HG03575 (cell line): ENCODE results near the gene THBS3.

Experiments used
- ATAC-seq: cut with Tn5 transposase; IDR thresholded peaks from one replicate; pipeline ENCODE4 v1.9.1; 2021; ENCODE audit not compliant: unreplicated experiment, insufficient number of reproducible peaks, low FRiP score; ENCODE audit errors: extremely low read depth

The THBS3 gene

DNA sequence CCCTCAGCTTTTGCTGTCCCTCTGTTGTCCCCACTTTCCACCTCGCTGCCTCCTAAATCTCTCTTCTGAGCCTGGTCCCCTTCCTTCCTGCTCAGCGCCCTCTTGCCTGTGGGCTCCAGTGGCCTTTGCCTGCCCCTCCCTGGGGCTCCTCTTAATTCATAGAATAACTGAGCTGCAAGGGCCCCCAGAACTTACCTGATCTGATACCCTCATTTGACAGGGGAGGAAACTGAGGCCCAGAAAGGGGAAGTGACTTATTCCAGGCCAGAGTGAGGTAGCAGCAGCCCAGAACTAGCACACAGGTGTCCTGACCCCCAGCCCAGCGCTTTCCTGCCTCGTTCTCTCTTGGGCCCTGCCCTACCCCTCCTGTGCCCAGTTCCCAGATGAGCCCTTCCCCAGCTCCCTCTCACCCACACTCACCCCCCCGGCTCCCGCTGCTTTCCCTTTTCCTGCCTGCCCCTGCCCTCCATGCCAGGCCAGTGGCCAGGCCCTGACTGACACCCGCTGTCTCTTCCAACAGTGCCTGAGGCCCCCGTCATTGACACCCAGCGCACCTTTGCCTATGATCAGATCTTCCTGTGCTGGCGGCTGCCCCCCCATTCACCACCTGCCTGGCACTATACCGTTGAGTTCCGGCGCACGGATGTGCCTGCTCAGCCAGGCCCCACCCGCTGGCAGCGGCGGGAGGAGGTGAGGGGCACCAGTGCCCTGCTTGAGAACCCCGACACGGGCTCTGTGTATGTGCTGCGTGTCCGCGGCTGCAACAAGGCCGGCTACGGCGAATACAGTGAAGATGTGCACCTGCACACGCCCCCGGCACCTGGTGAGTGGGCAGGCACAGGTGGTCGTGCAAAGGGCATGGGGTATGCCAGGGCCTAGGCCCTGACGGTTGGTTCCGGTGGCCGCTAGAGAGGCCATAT lies 28.3 kb downstream of the THBS3 start:
- ATAC-seq = no peak

GRCh38 chr1:155178441-155179111 lies 29.1 kb downstream of the THBS3 start:
- no peak for ATAC-seq

- no peak for ATAC-seq
These were observed 29.8 kb downstream of the THBS3 start for GRCh38 chr1:155177918-155178281.

DNA sequence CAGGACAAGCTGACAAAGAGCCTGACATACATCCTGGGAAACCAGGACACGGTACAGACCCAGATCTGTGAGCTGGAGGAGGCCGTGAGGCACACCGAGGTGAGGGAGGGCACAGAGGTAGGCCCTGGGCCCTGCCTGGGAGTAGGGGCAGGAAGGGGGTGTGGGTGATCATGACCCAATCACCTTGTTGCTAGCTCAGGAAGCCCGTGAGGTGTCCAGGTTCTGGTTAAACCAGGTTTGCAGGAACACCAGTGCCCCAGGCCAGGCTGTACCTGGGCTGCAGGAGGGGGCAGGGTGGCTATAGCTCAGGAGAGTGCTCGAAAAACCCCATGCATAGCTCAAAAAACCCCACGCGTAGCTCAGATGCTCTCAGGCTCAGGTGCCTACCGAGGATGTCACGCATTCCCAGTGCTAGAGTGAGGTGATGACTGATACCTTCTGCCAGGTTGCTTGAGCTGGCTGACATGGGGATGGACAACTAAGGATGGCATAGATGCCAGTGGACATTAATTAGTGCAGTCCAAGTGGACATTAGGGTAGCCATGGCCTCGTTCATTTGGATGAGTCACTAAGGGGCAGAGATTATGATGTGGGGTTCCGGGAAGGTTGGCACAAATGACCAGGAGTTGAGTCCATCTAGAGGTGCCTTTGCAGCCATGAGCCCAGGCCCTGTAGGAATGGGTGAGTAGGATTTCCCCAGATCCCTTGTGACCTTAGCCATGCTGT lies 30.3 kb downstream of the THBS3 start:
- no peak for ATAC-seq

GRCh38 chr1:155176544-155177071 lies 31.1 kb downstream of the THBS3 start:
- no peak for ATAC-seq

- no peak for ATAC-seq
These were observed 31.7 kb downstream of the THBS3 start for GRCh38 chr1:155175927-155176371.

DNA sequence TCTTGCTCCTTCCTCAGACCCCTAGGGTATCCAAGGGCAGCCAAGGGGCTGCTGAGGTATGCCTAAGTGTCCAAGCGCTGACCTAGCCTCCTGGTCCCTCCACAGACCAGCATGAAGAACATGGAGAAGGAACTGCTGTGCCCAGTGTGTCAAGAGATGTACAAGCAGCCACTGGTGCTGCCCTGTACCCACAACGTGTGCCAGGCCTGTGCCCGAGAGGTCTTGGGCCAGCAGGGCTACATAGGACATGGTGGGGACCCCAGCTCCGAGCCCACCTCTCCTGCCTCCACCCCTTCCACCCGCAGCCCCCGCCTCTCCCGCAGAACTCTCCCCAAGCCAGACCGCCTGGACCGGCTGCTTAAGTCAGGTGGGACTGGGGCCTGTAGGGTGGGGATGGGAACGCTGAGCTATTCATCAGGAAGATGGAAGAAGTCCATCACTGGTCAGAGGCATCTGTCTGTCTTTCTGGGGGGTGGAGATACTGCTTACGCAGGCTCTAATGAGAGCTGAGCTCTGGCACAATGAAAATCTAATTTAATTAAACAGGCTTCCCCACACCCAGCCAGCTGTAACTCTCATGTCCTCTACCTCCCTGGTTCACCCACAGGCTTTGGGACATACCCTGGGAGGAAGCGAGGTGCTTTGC lies 32.3 kb downstream of the THBS3 start:
- ATAC-seq = no peak

DNA sequence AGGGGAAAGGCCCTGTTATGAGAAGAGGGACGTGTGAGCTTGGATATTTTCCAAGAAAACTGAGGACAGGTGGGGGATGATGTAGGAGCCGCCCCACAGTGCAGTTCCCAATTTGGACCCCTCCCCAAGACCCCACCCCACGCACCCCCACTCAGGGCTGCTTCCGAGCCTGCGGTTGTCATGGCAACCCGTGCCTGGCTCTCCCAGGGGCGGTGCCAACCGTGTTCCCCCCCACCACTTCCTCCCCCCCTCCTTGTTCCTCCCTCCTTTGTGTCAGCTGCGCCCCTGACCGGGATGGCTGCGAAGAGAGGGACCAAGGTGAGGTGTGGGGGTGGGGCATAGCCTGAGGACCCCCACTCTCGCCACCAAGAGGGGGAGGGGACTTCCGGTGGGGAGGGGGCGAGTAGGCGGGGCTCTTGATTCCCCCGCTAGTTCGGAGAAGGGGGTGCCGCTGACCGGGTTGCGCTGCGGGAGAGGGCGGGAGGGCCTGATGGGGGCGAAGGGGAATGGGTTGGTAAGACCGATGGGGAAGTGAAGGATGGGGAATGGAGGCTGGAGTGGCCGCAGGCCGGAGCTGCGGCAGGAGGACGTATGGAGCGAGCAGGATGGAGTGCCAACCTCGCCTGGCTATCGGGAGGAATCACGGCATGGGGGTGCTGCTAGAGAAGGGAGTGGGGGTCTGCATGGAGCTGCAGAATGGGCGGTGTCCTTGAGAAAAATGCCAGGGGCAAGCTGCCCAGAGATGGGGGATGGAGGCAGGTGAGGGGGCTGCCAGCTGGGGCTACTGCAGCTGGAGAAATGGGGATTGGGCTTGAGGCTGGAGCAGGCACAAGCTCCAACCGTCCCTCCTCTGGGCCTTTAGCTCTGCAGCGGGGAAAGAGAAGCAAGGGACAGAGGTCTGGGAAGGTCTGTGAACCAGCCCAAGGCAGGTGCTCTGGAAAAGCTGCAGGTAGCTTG lies 33.1 kb downstream of the THBS3 start:
- no peak for ATAC-seq

DNA sequence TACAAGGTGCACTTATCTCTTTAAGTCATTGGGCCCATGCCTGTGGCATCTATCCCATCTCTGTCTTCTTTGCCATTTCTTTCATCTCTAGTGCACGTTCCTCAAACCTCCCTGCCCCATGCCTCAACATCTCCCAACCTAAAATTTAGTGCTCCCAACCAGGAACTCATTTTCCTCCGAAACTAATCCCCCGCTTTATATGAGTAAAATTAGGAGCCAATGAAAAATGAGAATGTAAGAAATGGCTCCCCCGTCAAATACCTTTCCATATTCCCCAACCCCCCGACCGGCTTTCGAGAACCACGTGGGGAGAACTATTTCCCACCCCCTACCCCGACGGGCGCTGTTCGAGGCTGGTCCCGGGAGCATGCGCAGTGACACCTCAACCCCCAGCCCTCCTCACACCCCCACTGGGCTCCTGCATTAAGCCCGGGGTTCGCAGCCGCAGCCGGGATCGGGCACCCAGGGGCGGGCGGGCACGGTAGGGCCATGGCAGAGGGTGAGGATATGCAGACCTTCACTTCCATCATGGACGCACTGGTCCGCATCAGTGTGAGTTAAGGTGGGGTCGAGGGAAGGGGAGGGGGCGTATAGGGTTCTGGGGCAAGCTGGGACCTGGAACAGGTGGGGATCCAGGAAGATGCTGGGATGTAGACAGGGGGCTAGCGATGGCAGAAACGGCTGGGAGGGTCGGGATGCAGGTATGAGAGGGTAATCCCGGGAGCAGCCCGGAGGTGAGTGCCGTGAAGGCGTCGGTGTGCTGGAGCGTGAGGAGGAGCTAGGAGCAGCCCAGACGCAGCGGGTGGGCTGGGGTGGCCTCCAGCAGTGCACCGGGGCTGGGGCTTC lies 34.0 kb downstream of the THBS3 start, which contains the start of gene TRIM46:
Gene TRIM46, plus strand, starts transcription at position 372 of the 846 bp plus-strand sequence. Its CDS starts 118 bp downstream, at position 490.
- ATAC-seq = no peak

DNA sequence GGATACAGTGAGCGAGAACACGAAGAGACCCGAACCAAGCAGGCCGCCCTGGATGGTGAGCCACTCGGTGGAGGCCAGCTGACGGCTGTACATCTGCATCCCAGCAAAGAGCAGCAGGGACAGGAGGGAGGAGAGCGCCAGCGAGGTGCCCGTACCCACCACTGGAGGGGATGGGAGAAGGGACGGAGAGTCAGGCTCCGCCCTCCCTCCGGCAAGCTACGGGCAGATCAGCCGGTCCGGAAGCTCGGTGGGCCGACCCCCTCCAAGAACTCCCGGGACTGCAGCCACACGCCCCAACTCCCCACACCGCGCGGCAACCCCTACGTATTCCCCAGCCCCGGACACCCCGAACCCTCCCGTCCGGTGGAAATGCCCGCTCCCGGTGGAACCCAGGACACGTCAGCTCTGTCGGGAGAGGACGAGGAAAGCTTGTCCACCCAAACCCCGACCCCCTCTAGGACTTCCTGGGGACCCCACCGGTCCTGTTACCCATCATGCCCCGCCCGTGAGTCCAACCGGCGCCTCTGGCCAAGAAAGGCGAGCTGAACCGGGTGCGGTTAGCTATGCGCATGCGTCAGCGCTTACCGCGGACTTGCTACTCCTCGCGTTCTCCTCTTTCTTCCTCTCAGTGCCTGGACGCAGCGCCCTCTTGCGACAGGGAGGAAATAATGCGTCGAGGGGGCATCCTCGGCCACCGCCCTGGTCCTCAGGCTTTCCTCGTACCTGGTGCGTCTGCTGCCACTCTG lies 34.8 kb downstream of the THBS3 start, which contains the start of gene KRTCAP2:
Gene KRTCAP2, minus strand, starts transcription at position 573 of the 746 bp plus-strand sequence. Its CDS starts 80 bp downstream, at position 493.
- no peak for ATAC-seq

DNA sequence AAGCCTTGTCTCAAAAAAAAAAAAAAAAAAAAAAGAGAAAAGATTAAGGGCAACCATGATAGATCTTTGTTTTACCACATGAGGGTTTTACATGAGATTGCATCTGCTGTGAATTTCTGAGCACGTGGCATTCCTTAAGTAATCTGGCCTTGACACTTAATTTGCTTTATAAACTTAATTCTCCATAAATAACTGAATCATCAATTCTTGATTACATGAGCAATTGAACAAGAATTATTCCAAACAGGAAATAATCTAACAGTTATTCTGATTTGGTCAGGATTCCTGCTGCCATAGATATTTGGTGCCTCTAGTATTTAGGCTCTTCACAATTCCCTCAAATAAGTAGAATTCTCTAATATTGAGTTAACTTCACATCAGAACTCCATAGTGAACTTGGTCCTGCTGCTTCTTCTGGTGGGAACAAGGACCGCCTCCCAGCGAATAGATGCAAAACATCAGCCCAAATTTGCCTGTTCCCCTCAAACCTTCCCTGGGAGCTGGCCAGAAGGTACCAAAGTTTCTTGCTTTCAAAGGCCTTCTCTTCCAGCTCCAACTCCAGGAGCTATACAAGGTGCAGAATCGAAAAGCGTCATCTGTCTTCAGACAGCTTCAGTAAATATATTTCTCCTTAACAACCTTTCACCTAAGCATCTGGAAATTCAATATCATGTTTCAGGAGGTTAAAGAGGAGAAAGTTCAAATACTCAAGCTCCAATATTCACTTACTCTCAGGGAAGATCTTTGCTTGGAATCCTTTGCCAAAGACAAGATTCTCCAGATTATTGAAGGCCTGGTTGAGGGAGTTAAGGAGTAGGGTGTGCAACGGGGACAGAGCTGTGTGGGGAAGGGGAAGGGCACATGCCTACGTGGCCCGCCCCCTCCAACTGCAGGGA lies 35.6 kb downstream of the THBS3 start:
- ATAC-seq = no peak

DNA sequence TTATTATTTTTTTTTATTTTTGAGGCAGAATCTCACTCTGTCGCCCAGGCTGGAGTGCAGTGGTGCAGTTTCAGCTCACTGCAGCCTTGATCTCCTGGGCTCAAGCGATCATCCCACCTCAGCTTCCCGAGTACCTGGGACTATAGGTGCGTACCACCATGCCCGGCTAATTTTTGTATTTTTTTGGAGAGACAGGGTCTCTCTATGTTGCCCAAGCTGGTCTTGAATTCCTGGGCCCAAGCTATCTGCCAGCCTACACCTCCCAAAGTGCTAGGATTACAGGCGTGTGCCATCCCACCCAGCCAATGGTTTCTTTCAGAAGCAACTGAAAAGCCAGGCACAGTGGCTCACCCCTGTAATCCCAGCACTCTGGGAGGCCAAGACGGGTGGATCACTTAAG lies 36.9 kb downstream of the THBS3 start:
- no peak for ATAC-seq

GRCh38 chr1:155170101-155170785 lies 37.5 kb downstream of the THBS3 start:
- no peak for ATAC-seq

DNA sequence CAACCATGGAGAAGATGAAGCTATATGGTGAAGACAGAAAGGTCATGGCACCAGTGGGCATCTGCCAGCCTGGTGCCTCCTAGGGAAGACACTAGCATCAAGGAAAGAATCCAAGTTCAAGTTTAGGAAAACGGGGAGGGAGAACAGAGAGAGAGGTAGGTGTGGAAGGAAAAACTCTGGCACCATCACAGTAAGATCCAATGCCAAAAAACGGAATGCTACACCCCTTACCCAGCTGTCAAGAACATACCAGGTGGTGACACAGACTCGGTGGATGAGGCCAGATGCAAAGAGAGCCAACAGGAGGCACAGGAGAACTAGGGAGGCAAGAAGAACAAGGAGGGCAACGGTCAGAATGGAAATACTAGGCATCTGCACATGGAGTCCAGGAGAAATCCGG lies 38.2 kb downstream of the THBS3 start:
- ATAC-seq = no peak
